NCI-H1694 (cell line): ENCODE measurements around the gene CBR1.
"Not testable (repeated sequence)": the region's sequence is repeated elsewhere in the genome, so short reads cannot be mapped to it uniquely, and the experiment has no call there.

Experiments used
- DNase-seq: peaks from one replicate; lab custom pipeline; 2025; lab: John Stamatoyannopoulos, UW

Gene CBR1

GRCh38 chr21:36079671-36080070 is 9.8 kb downstream of the CBR1 start:
- DNase-seq, result no peak

GRCh38 chr21:36080386-36080785 is 10.6 kb downstream of the CBR1 start:
- no peak for DNase-seq

DNA sequence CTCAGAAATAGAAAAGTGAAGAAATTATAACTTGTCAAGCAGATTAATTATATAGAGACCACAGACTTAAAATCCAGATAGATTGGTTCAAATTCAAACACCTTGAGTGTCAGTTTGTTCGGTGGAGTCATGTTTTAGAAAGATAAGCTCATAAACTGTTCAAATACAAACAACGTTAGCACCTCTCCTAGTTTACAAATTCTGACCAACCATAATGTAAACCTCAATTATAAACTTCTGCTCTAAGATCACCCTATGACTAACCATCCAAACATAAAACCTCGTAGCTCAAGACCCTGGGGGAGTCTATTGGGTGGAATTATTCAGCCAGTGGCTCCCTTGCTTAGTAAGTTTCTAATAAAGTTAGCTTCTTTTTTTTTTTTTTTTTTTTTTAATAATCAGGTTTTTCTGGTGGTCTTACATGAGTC is 12.4 kb downstream of the CBR1 start:
- no peak for DNase-seq

GRCh38 chr21:36087362-36088138 is 17.7 kb downstream of the CBR1 start:
- no peak for DNase-seq

- DNase-seq, result no peak
Observed at GRCh38 chr21:36089946-36090345, 20.1 kb downstream of the CBR1 start.

DNA sequence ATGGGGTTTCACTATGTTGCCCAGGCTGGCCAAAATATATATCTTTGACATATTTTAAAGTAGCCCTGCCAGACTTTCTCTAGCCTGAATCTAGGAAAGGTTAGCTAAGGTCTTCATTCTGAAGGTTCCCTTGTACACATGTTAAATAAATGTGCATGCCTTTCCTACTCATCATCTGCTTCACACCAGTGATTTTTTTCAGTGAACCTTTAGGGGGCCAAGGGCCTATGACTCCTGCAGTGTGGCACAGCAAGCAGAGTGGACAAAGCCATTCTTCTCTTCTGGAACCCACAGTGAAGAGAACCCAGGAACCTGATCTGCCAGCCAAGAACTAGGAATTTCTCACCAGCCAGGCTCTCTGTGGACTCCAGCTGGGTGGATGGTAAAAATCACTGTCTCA is 22.9 kb downstream of the CBR1 start:
- no peak for DNase-seq

DNA sequence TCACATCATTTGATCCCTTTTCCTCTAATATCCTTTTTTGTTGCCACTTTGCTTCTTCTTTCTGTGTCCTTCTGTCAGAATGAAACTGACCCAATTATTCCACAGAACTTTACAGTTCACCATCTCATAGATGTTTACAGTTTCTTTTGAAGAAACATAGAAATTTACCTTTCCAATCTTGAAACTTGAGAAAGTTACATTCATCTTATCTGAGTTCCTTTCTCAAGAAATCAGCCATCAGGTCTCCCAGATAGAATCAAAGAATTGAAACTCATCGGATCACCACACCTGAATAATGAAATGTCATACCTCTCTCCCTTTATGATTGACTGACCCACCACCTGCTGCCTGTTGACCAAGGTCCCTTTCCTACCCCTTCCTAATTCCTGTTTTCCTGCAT is 23.7 kb downstream of the CBR1 start:
- no peak for DNase-seq

DNA sequence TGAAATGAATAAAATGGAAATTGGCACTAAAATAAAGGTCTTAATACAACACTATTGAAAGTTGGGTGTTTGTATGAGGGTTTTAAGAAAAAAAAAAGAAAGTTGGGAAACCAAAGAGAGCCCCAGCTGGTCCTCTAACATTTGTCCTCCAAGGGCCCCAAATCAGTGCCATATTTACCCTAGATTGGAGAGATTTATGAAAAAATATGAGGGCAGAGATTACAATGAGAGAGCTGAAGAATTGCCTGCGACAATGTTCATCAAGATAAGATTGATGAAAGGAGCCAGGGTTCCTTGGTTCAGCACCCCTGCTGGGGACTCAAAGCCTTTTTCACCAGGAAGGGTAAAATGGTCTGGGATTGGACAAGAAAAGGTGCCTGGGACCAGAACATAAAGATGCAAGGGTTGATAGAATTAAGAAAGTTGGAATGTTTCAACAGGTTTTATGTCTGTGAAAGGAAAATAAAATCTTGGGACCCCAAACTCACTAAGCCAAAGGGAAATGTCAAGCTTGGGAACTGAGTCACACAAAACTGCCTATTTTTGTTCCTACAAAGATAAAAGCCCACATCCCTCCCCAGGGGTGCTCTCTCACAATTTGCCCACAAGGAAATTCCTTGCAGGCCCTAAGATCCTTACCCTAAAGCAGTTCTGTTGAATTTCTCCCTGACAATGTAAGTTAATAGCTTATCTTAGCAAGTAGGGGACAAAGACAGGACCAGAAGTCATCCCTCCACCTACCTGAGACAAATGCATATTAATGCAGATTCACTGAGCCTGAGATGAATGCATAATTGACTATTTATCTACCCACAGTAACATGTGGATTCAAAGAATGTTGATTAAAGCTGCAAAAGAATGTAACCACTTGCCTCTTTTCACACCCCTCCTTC is 26.8 kb downstream of the CBR1 start:
- no peak for DNase-seq

- no peak for DNase-seq
Observed at GRCh38 chr21:36097427-36098181, 27.8 kb downstream of the CBR1 start.

GRCh38 chr21:36098182-36098532 is 28.3 kb downstream of the CBR1 start:
- no peak for DNase-seq

DNA sequence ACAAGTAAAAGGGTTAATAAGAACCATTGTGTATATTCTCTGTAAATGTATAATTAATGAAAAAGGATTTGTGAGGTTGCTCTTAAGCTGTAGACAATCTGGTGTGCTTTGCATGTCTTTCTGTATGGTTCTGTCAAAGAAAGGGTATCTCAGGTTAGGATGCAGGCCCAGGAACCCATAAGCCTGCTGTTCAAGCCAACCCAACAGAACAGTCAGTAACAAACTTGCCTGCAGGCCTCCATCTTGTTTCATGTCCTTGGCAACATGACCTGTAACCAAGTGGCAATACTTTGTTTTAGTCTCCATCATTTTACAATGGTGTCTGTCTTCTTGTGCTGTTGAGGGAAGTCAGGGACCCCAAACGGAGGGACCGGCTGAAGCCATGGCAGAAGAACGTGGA is 29.2 kb downstream of the CBR1 start:
- DNase-seq, result no peak

DNA sequence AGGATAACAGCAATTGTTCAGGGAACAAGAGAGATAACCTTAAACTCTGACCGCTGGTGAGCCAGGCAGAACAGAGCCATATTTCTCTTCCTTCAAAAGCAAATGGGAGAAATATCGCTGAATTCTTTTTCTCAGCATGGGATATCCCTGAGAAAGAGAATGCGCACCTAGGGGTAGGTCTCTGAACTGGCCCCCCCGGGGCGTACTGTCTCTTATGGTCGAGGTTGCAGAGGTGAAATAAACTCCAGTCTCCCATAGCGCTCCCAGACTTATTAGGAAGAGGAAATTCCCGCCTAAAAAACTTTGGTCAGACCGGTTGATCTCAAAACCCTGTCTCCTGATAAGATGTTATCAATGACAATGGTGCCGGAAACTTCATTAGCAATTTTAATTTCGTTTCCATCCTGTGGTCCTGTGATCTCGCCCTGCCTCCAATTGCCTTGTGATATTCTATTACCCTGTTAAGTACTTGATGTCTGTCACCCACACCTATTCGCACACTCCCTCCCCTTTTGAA is 29.9 kb downstream of the CBR1 start:
- DNase-seq, result not testable (repeated sequence)

DNA sequence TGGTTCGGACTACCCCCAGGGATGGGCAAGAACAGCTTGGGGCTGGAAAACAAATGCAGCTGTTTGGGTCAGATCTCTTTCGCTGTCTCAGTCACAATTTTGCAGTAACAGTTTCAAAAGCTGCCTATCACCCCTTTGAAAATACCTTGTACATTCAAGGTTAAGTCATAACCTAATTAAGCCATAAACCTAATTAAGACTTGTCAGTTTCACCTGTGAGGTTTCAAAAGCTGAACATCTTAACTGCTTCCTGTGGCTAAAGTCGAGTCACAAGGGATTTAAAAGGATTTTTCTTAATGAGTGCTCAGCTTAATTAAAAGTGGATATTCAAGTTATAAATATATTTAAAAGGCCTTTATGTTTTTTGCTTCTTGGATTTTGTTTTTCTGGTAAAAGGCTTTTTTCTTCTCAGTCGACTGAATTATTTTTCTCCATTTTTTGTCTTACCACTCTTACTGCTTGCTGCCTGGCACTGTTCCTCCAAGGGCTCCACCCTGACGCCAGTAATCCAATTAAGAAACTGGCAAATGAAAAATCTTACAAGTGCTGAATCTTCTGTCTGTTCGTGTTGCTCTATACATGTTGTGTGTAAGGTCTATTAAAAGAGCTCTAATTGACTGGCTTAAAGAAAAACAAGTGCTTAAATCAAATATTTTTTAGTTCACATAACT is 31.3 kb downstream of the CBR1 start:
- DNase-seq, result no peak

DNA sequence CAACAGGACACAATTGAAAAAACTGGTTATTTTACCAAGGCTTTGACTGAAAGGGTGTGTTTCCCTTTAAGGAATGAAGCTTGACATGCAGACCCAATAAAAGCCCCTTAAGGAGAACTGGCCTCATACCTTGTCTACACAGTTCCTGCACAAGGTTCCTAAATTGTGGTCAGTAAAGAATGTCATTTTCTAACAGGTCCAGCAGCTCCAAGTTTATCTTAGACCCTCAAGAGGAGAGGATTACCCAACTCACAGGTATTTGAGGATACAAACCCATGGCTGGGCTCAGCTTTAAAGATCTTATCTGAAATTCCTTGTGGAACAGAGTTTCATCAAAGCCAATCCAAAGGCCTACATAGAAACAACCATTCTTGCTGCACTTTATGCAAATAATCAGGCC is 33.6 kb downstream of the CBR1 start:
- no peak for DNase-seq

GRCh38 chr21:36104317-36105300 is 34.8 kb downstream of the CBR1 start:
- DNase-seq, result no peak

DNA sequence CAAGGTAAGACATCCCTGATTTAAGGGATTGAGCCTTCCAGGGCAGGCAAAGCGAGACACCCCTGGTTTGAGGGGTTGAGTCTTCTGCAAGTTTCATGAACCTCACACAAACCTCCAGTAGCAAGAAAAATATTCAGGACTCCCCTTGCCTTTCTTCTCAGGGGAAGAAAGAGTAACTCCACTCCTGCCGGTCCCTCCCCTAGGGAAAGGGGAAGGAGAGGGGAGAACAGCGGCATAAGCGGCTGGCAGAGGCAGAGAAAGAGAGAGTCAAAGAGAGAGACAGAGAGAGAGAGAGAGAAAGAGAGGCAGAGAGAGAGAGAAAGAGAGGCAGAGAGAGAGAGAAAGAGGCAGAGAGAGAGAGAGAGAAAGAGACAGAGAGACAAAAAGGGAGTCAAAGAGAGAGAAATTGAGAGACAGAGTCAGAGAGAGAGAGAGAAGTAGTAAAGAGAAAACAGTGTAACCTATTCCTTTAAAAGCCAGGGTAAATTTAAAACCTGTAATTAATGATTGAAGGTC is 35.6 kb downstream of the CBR1 start:
- DNase-seq, result no peak

DNA sequence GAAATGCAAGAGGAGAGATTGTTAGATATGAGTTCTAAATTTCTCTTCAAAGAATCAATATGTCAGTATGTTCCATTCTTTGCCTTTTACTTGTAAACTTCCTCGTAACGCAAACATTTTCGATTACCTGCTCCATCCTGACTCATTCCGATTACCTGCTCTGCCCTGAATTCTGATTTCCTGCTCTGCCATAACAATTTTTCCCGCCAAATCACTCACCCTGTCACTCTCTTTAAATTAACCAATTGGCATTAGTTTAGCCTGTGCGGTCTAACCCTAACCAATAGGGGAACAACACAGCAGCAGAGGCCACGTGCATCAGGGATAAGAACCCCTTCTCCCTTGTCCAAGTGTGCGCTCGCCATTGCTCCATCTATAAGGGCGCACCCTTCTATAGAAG is 40.0 kb downstream of the CBR1 start:
- DNase-seq, result no peak

DNA sequence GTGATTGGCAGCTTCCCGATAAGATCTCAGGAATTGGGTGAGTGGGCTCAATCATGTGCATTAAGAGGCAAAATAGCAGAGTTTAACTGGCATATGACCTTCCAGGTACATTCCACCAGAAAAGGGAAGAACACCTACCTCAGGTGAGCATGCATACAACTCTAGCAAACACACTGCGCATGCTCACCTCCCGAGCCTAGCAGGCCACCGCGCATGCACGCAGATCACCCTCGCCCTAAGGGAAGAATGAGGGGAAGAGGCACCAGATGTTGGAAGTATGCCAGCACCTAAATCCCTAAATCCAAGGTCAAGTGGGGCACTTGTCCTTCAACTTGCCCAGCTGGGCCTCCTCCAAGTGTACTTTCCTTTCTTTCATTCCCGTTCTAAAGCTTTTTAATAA is 41.4 kb downstream of the CBR1 start:
- no peak for DNase-seq

DNA sequence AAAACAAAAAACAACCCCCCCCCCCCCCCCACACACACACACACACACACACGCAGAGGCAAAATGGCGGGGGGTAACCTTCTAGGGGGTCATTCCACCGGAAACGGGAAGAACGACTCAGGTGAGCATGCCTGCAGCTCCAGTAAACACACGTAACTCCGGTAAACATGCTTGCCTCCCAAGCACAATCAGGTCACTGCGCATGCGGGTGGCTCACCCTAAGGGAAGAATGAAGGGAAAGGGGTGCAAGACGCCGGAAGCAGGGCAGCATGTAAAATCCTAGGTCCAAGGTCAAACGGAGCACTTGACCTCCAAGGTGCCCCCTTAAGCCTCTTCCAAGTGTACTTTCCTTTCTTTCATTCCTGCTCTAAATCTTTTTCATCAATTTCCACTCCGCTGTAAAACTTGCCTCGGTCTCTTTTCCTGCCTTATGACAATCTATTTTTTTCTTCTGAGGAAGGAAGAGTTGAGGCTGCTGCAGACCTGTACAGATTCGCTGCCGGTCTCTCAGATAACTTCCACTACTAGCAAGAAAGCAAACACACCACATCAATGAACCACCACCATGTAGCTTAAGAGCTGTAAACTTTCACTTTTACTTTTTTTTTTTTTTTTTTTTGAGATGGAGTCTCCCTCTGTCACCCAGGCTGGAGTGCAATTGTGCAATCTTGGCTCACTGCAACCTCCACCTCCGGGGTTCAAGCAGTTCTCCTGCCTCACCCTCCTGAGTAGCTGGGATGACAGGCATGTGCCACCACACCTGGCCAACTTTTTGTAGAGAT is 44.0 kb downstream of the CBR1 start:
- DNase-seq, result no peak
